Breast epithelium (tissue), 4 donors: ENCODE results near the gene ZNF646. TPM values are rescaled to one million over a fixed set of nuclear protein-coding genes. Genes with fewer than 3 reads are reported as not detected.
A peak's percentile ranks its signal among the peaks of the same experiment; 100 is the strongest.

Experiments
- DNase-seq, 2 donors: peaks; one replicate each; pipeline ENCODE4 v3.0.0-alpha.2; 2019; ENCODE audit warnings: low spot score in 2 of 2
- H3K27ac ChIP-seq, 2 donors: fragments of 200-600 bp; sonication (generic) in 1 of 2; one replicate each; pipeline ENCODE4 v1.5.1; 2016 to 2019; ENCODE audit warnings: mild to moderate bottlenecking in 1 of 2
- H3K27me3 ChIP-seq, 2 donors: fragments of 200-600 bp; sonication (generic) in 1 of 2; one replicate each; pipeline versions ENCODE4 v1.5.1 to v1.6.0; 2017 to 2019; ENCODE audit warnings: control low read depth in 1 of 2, mild to moderate bottlenecking in 1 of 2
- H3K36me3 ChIP-seq: fragments of 200-600 bp; one replicate; pipeline ENCODE4 v1.5.1; 2019
- H3K4me1 ChIP-seq, 2 donors: fragments of 200-600 bp; sonication (generic); one replicate each; pipeline ENCODE4 v1.5.1; 2016 to 2019; ENCODE audit warnings: control low read depth in 1 of 2
- H3K4me3 ChIP-seq, 3 donors: fragments of 200-600 bp; sonication (generic); 1 replicate in 2 of 3; 2 replicates in 1 of 3; pipeline ENCODE4 v1.5.1; 2016 to 2019; ENCODE audit warnings: mild to moderate bottlenecking in 3 of 3, moderate library complexity in 2 of 3
- H3K9me3 ChIP-seq, 2 donors: fragments of 200-600 bp; sonication (generic) in 1 of 2; one replicate each; pipeline ENCODE4 v1.5.1; 2016 to 2019; ENCODE audit warnings: control low read depth in 1 of 2
- CTCF ChIP-seq, 3 donors: fragments of 450-650 bp; IDR thresholded peaks; one replicate each; pipeline ENCODE4 v1.5.1; 2016 to 2017; ENCODE audit warnings: antibody characterized with exemption in 3 of 3, mild to moderate bottlenecking in 3 of 3, moderate library complexity in 3 of 3
- POLR2A ChIP-seq: fragments of 450-650 bp; IDR thresholded peaks from one replicate; pipeline ENCODE4 v1.6.1; 2016; ENCODE audit warnings: antibody characterized with exemption, mild to moderate bottlenecking, moderate library complexity
- POLR2AphosphoS5 ChIP-seq, 3 donors: sonication (generic); formaldehyde crosslinking; IDR thresholded peaks; one replicate each; pipeline ENCODE4 v1.6.1; 2017; ENCODE audit warnings: antibody characterized with exemption in 3 of 3
- intact Hi-C: fragments of 100-400 bp; cut with DNase I; formaldehyde crosslinking; loops from one replicate; pipeline ENCODE4 v1.15.1; 2023; ENCODE audit warnings: low total_unique reads
- total RNA-seq, 3 donors: library from RNA; depleted of rRNA; stranded (reverse); fragments of >200 nt; gene quantifications; one replicate each; pipeline ENCODE4 v1.1.0, GENCODE V29; 2016

Gene ZNF646
- total RNA-seq, 3 donors from 2014 or later: 12.5 to 17.3 (median 13.1) TPM

- Histone ChIP-seq H3K27ac (no peak overlapping the region), H3K4me3 (no peak overlapping the region), H3K36me3 (peaks cover 5% of the 10 kb centered on the region), H3K4me1 (no peaks in the 10 kb centered on the region), H3K27me3 (no peaks in the 10 kb centered on the region), H3K9me3 (no peaks in the 10 kb centered on the region)
- intact Hi-C loops: no loop called here
- TF ChIP-seq POLR2AphosphoS5 (IDR thresholded peaks at IDR 0.05): no peak
- no peak for TF ChIP-seq CTCF (IDR thresholded peaks at IDR 0.05)
- no peak for TF ChIP-seq POLR2A
- no peak for DNase-seq
Observed at GRCh38 chr16:31043352-31043751, 30.9 kb upstream of the ZNF646 start.

- TF ChIP-seq CTCF (IDR thresholded peaks at IDR 0.05) (no peak), POLR2A (no peak), POLR2AphosphoS5 (IDR thresholded peaks at IDR 0.05) (no peak)
- H3K27me3 ChIP-seq: no peaks in the 10 kb centered on the region
- H3K4me1 ChIP-seq: no peaks in the 10 kb centered on the region
- H3K27ac ChIP-seq: no peak overlapping the region
- H3K9me3 ChIP-seq: no peaks in the 10 kb centered on the region
- intact Hi-C loops: no loop called here
- DNase-seq: no peak
- peaks cover 5% of the 10 kb centered on the region for H3K36me3 ChIP-seq
- no peak overlapping the region for H3K4me3 ChIP-seq
Observed at GRCh38 chr16:31043898-31044481, 30.2 kb upstream of the ZNF646 start.

GRCh38 chr16:31050280-31051030 lies 23.8 kb upstream of the ZNF646 start:
- intact Hi-C loops: no loop called here
- TF ChIP-seq POLR2AphosphoS5 (IDR thresholded peaks at IDR 0.05) (no peak), CTCF (IDR thresholded peaks at IDR 0.05) (no peak), POLR2A (no peak)
- H3K36me3 ChIP-seq: no peaks in the 10 kb centered on the region

GRCh38 chr16:31052114-31052513 lies 22.1 kb upstream of the ZNF646 start:
- intact Hi-C loops: no loop called here
- TF ChIP-seq CTCF (IDR thresholded peaks at IDR 0.05): no peak
- TF ChIP-seq POLR2A: no peak
- no peak for TF ChIP-seq POLR2AphosphoS5 (IDR thresholded peaks at IDR 0.05)
- Histone ChIP-seq H3K27me3 (no peaks in the 10 kb centered on the region), H3K27ac (peak overlapping the region in 1 of 2 donors; percentile 34), H3K9me3 (no peaks in the 10 kb centered on the region), H3K36me3 (no peaks in the 10 kb centered on the region), H3K4me1 (no peaks in the 10 kb centered on the region), H3K4me3 (no peak overlapping the region)
- DNase-seq: no peak

More at GRCh38 chr16:31050280-31051030, 23.8 kb upstream of the ZNF646 start:
- H3K27me3 ChIP-seq: no peaks in the 10 kb centered on the region
- DNase-seq: no peak
- H3K4me1 ChIP-seq: no peaks in the 10 kb centered on the region
- H3K9me3 ChIP-seq: no peaks in the 10 kb centered on the region
- H3K4me3 ChIP-seq: no peak overlapping the region
- H3K27ac ChIP-seq: no peak overlapping the region

- no peaks in the 10 kb centered on the region for H3K27me3 ChIP-seq
- no peak overlapping the region for H3K27ac ChIP-seq
- H3K4me1 ChIP-seq: no peaks in the 10 kb centered on the region
- intact Hi-C loops: no loop called here
- H3K9me3 ChIP-seq: no peaks in the 10 kb centered on the region
- TF ChIP-seq CTCF (IDR thresholded peaks at IDR 0.05) (no peak), POLR2A (no peak), POLR2AphosphoS5 (IDR thresholded peaks at IDR 0.05) (no peak)
- DNase-seq: no peak
- no peaks in the 10 kb centered on the region for H3K36me3 ChIP-seq
- no peak overlapping the region for H3K4me3 ChIP-seq
Observed at GRCh38 chr16:31055613-31056012, 18.6 kb upstream of the ZNF646 start.
